ENCODE results near the gene INPP4B. TPM values are rescaled to one million over a fixed set of nuclear protein-coding genes. Genes with fewer than 3 reads are reported as not detected.

INPP4B gene
- total RNA-seq, 2 donors from 2014 or later, result 10.0 to 14.1 TPM

DNA sequence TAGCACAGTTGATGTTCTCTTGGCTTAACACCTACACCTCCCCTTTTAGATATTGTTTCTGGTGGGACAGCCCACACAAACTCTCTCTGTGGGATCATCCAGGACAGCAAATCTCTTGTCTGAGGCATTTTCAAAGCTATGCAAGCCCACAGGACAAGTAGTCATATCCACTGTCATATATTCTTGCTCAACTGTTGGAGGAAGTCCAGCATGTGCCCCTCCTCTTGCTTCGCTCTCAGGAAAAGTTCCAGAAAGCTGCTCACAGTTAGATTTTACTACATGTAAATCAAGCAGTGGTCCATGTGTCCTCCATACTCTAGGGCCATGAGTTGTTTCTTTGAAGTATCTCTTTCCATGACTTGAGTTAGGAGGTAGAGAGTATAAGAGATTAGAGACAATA lies 260.7 kb downstream of the INPP4B start:
- Histone ChIP-seq H3K4me1 (no peaks in the 10 kb centered on the region), H3K4me3 (no peak overlapping the region), H3K36me3 (no peaks in the 10 kb centered on the region), H3K9ac (ENCODE audit: low read depth in 2 of 2, low read length in 2 of 2) (no peak overlapping the region), H3K9me3 (no peaks in the 10 kb centered on the region), H3K27ac (no peak overlapping the region), H3K27me3 (no peaks in the 10 kb centered on the region)
- no peak for DNase-seq
- TF ChIP-seq CTCF (IDR thresholded peaks at IDR 0.05), result no peak
- intact Hi-C loops (cut with DNase I), result no loop called here

- H3K36me3 ChIP-seq, result no peaks in the 10 kb centered on the region
- no peak for TF ChIP-seq CTCF (IDR thresholded peaks at IDR 0.05)
- H3K9ac ChIP-seq (ENCODE audit: low read depth in 2 of 2, low read length in 2 of 2), result no peak overlapping the region
- intact Hi-C loops (cut with DNase I), result no loop called here
- no peaks in the 10 kb centered on the region for H3K4me1 ChIP-seq
- no peaks in the 10 kb centered on the region for H3K27me3 ChIP-seq
- no peak overlapping the region for H3K27ac ChIP-seq
- H3K4me3 ChIP-seq, result no peak overlapping the region
- DNase-seq, result no peak
- H3K9me3 ChIP-seq, result no peaks in the 10 kb centered on the region
These were observed 262.4 kb downstream of the INPP4B start for GRCh38 chr4:142583708-142584107.

GRCh38 chr4:142582340-142582739 lies 263.8 kb downstream of the INPP4B start:
- TF ChIP-seq CTCF (IDR thresholded peaks at IDR 0.05), result no peak

GRCh38 chr4:142581881-142582280 lies 264.2 kb downstream of the INPP4B start:
- no peak for DNase-seq
- TF ChIP-seq CTCF (IDR thresholded peaks at IDR 0.05), result no peak
- no peak overlapping the region for H3K27ac ChIP-seq
- H3K27me3 ChIP-seq, result no peaks in the 10 kb centered on the region
- no peaks in the 10 kb centered on the region for H3K9me3 ChIP-seq
- no peaks in the 10 kb centered on the region for H3K36me3 ChIP-seq
- intact Hi-C loops (cut with DNase I), result no loop called here
- H3K4me1 ChIP-seq, result no peaks in the 10 kb centered on the region
- H3K9ac ChIP-seq (ENCODE audit: low read depth in 2 of 2, low read length in 2 of 2), result no peak overlapping the region
- no peak overlapping the region for H3K4me3 ChIP-seq

More at GRCh38 chr4:142582340-142582739, 263.8 kb downstream of the INPP4B start:
- intact Hi-C loops (cut with DNase I), result no loop called here
- Histone ChIP-seq H3K4me3 (no peak overlapping the region), H3K36me3 (no peaks in the 10 kb centered on the region), H3K27ac (no peak overlapping the region), H3K27me3 (no peaks in the 10 kb centered on the region), H3K9ac (ENCODE audit: low read depth in 2 of 2, low read length in 2 of 2) (no peak overlapping the region), H3K4me1 (no peaks in the 10 kb centered on the region), H3K9me3 (no peaks in the 10 kb centered on the region)
- DNase-seq, result no peak

- no peak for TF ChIP-seq CTCF (IDR thresholded peaks at IDR 0.05)
- no peaks in the 10 kb centered on the region for H3K4me1 ChIP-seq
- intact Hi-C loops (cut with DNase I), result no loop called here
- no peaks in the 10 kb centered on the region for H3K9me3 ChIP-seq
- no peaks in the 10 kb centered on the region for H3K36me3 ChIP-seq
- H3K27ac ChIP-seq, result no peak overlapping the region
- no peak overlapping the region for H3K9ac ChIP-seq (ENCODE audit: low read depth in 2 of 2, low read length in 2 of 2)
- H3K4me3 ChIP-seq, result no peak overlapping the region
- H3K27me3 ChIP-seq, result no peaks in the 10 kb centered on the region
- no peak for DNase-seq
These were observed 266.7 kb downstream of the INPP4B start for GRCh38 chr4:142579443-142579842.

DNA sequence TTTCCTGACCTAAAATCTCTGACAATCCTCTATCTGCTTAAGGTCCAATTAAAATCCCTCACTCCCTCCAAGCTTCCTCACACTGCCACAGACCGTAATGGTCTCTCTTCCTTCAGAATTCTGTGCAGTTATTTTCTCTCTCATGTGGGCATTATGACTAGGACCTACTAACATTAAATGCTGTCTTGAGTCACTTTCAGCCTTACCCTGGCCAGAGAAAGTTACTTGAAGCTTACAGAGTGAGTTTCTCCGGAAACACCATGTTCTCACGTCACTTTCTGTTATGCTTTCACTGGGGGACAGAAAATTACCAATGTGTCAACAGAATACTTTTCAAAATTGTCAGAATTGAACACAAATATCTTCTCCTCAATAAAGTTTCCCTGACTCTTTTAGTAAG lies 271.8 kb downstream of the INPP4B start:
- no peak for TF ChIP-seq CTCF (IDR thresholded peaks at IDR 0.05)

More for the DNA sequence above, 271.8 kb downstream of the INPP4B start:
- H3K27ac ChIP-seq, result no peak overlapping the region
- H3K27me3 ChIP-seq, result no peaks in the 10 kb centered on the region
- no peak overlapping the region for H3K4me3 ChIP-seq
- DNase-seq, result no peak
- no peak overlapping the region for H3K9ac ChIP-seq (ENCODE audit: low read depth in 2 of 2, low read length in 2 of 2)
- intact Hi-C loops (cut with DNase I), result no loop called here
- H3K36me3 ChIP-seq, result no peaks in the 10 kb centered on the region
- no peaks in the 10 kb centered on the region for H3K4me1 ChIP-seq
- H3K9me3 ChIP-seq, result no peaks in the 10 kb centered on the region

Data from colonic mucosa (tissue), 4 donors.